ENCODE data around the gene BEAN1.

GRCh38 chr16:66454751-66455150 lies 27.7 kb downstream of the BEAN1 start:
- TF ChIP-seq REST (IDR thresholded peaks at IDR 0.05; ENCODE audit: insufficient replicate concordance, low read depth) (no peak), GABPA (IDR thresholded peaks at IDR 0.05; ENCODE audit: low read depth) (no peak), POLR2AphosphoS5 (IDR thresholded peaks at IDR 0.05; ENCODE audit: low read depth) (no peak), CTCF (IDR thresholded peaks at IDR 0.05; ENCODE audit: insufficient read depth, low read length) (no peak), SPI1 (IDR thresholded peaks at IDR 0.05; ENCODE audit: borderline replicate concordance, low read depth) (no peak)

All from HL-60 (cell line).